Thyroid gland (tissue), 4 donors: ENCODE measurements around the gene ATRIP. TPM values are rescaled to one million over a fixed set of nuclear protein-coding genes. Genes with fewer than 3 reads are reported as not detected.

ENCODE experiments used
- DNase-seq, 2 donors: peaks; one replicate each; pipeline ENCODE4 v3.0.0-alpha.2; 2019
- H3K27ac ChIP-seq, 3 donors: fragments of 200-600 bp; sonication (generic); 1 replicate in 2 of 3; 2 replicates in 1 of 3; pipeline ENCODE4 v1.5.1; 2016 to 2019; ENCODE audit warnings: mild to moderate bottlenecking in 1 of 3, moderate library complexity in 1 of 3
- H3K27me3 ChIP-seq: fragments of 200-600 bp; sonication (generic); one replicate; pipeline ENCODE4 v1.5.1; 2019
- H3K36me3 ChIP-seq, 2 donors: fragments of 200-600 bp; sonication (generic); one replicate each; pipeline ENCODE4 v1.5.1; 2016 to 2019
- H3K4me1 ChIP-seq, 2 donors: fragments of 200-600 bp; sonication (generic); one replicate each; pipeline ENCODE4 v1.5.1; 2017 to 2019
- H3K4me3 ChIP-seq, 3 donors: fragments of 200-600 bp; sonication (generic); replicated peaks in 1 of 3; 1 replicate in 2 of 3; 2 replicates in 1 of 3; pipeline ENCODE4 v1.5.1; 2016; ENCODE audit warnings: mild to moderate bottlenecking in 1 of 3
- H3K9me3 ChIP-seq: fragments of 200-600 bp; sonication (generic); one replicate; pipeline ENCODE4 v1.5.1; 2017
- CTCF ChIP-seq, 6 experiments: fragments of 200-600 bp in 3 of 6; fragments of 450-650 bp in 3 of 6; sonication (generic) in 3 of 6; IDR thresholded peaks; one replicate each; pipeline ENCODE4 v1.5.1; 2016 to 2019; ENCODE audit warnings: antibody characterized with exemption in 6 of 6, mild to moderate bottlenecking in 2 of 6, inconsistent platforms in 1 of 6, moderate library complexity in 1 of 6
- POLR2A ChIP-seq, 2 donors: fragments of 450-650 bp; IDR thresholded peaks; one replicate each; pipeline ENCODE4 v1.6.1; 2017; ENCODE audit warnings: antibody characterized with exemption in 2 of 2, mild to moderate bottlenecking in 2 of 2, moderate library complexity in 1 of 2
- WGBS, 2 donors: methylation state at CpG; one replicate each; pipeline ENCODE4 v1.1.5; 2017; 5-methylcytosine and 5-hydroxymethylcytosine counted together
- intact Hi-C: fragments of 100-400 bp; cut with DNase I; formaldehyde crosslinking; loops from one replicate; pipeline ENCODE4 v1.15.1; 2023
- total RNA-seq, 4 donors: library from RNA; depleted of rRNA; stranded (reverse); fragments of >200 nt; gene quantifications; one replicate each; pipeline ENCODE4 v1.2.3, GENCODE V29; 2016

The ATRIP gene
- total RNA-seq, 4 donors from 2014 or later = 8.4 to 13.9 (median 11.0) TPM

- no peaks in the 10 kb centered on the region for H3K4me1 ChIP-seq
- peak in 1 of 2 donors; percentile 1 for DNase-seq
- no peak overlapping the region for H3K4me3 ChIP-seq
- peaks cover 87 to 96% of the 10 kb centered on the region in 2 donors for H3K36me3 ChIP-seq
- TF ChIP-seq CTCF (IDR thresholded peaks at IDR 0.05) = no peak
- TF ChIP-seq POLR2A (IDR thresholded peaks at IDR 0.05) = no peak
- no peaks in the 10 kb centered on the region for H3K27me3 ChIP-seq
- intact Hi-C loops = no loop called here
- 92% methylated on average over 14 to 20 of the region's 25 CpGs for WGBS, 2 donors
- no peaks in the 10 kb centered on the region for H3K9me3 ChIP-seq
- no peak overlapping the region for H3K27ac ChIP-seq
Observed at GRCh38 chr3:48414376-48415250, 31.9 kb upstream of the ATRIP start.

- Histone ChIP-seq H3K9me3 (no peaks in the 10 kb centered on the region), H3K27ac (no peak overlapping the region), H3K36me3 (peaks cover 82 to 93% of the 10 kb centered on the region in 2 donors), H3K4me3 (no peak overlapping the region), H3K4me1 (no peaks in the 10 kb centered on the region), H3K27me3 (no peaks in the 10 kb centered on the region)
- DNase-seq = no peak
- intact Hi-C loops = no loop called here
- TF ChIP-seq POLR2A (IDR thresholded peaks at IDR 0.05) (no peak), CTCF (IDR thresholded peaks at IDR 0.05) (no peak)
- WGBS, 2 donors = 91 to 94% methylated on average over 14 to 20 of the region's 24 CpGs
Observed at GRCh38 chr3:48415251-48415953, 31.1 kb upstream of the ATRIP start.

GRCh38 chr3:48416091-48416505 lies 30.4 kb upstream of the ATRIP start:
- Histone ChIP-seq H3K4me1 (no peaks in the 10 kb centered on the region), H3K36me3 (peaks cover 75 to 87% of the 10 kb centered on the region in 2 donors), H3K27me3 (no peaks in the 10 kb centered on the region), H3K27ac (no peak overlapping the region), H3K9me3 (no peaks in the 10 kb centered on the region), H3K4me3 (no peak overlapping the region)
- TF ChIP-seq CTCF (IDR thresholded peaks at IDR 0.05) = no peak
- no peak for TF ChIP-seq POLR2A (IDR thresholded peaks at IDR 0.05)
- DNase-seq = no peak
- intact Hi-C loops = no loop called here
- 91 to 92% methylated on average over 14 of the region's 14 CpGs for WGBS, 2 donors

GRCh38 chr3:48416546-48416945 lies 30.0 kb upstream of the ATRIP start:
- 96 to 99% methylated on average over 4 of the region's 4 CpGs for WGBS, 2 donors
- no peak overlapping the region for H3K27ac ChIP-seq
- no peak overlapping the region for H3K4me3 ChIP-seq
- H3K4me1 ChIP-seq = no peaks in the 10 kb centered on the region
- TF ChIP-seq CTCF (IDR thresholded peaks at IDR 0.05) = no peak
- TF ChIP-seq POLR2A (IDR thresholded peaks at IDR 0.05) = no peak
- no peaks in the 10 kb centered on the region for H3K27me3 ChIP-seq
- DNase-seq = no peak
- peaks cover 71 to 82% of the 10 kb centered on the region in 2 donors for H3K36me3 ChIP-seq
- H3K9me3 ChIP-seq = no peaks in the 10 kb centered on the region
- intact Hi-C loops = no loop called here
